Activated CD4-positive, alpha-beta T cell treated with anti-CD3 and anti-CD28 coated beads, Interleukin-2, amount 50 U/mL, for 4 hours (primary cell): Measurements from ENCODE around the gene SLC52A3.
"Not testable (repeated sequence)": the region's sequence is repeated elsewhere in the genome, so short reads cannot be mapped to it uniquely, and the experiment has no call there.

Experiments
- DNase-seq, 2 experiments: peaks; one replicate each; pipeline ENCODE4 v3.0.0-alpha.2; 2020

SLC52A3 gene

GRCh38 chr20:725491-725890 is 42.8 kb downstream of the SLC52A3 start:
- DNase-seq: no peak

- DNase-seq: not testable (repeated sequence)
Observed at GRCh38 chr20:724797-725196, 43.5 kb downstream of the SLC52A3 start.

- DNase-seq: no peak
Observed at GRCh38 chr20:723756-724155, 44.5 kb downstream of the SLC52A3 start.

- DNase-seq: no peak
Observed at GRCh38 chr20:722822-723644, 45.3 kb downstream of the SLC52A3 start.

GRCh38 chr20:721876-722275 is 46.4 kb downstream of the SLC52A3 start:
- no peak for DNase-seq

- no peak for DNase-seq
Observed at GRCh38 chr20:719816-720215, 48.5 kb downstream of the SLC52A3 start.

- DNase-seq: no peak
Observed at GRCh38 chr20:719068-719467, 49.2 kb downstream of the SLC52A3 start.

GRCh38 chr20:717832-718231 is 50.5 kb downstream of the SLC52A3 start:
- no peak for DNase-seq

- no peak for DNase-seq
Observed at GRCh38 chr20:717271-717670, 51.0 kb downstream of the SLC52A3 start.

GRCh38 chr20:714453-714852 is 53.8 kb downstream of the SLC52A3 start:
- no peak for DNase-seq

- no peak for DNase-seq
Observed at GRCh38 chr20:711576-711975, 56.7 kb downstream of the SLC52A3 start.

GRCh38 chr20:710780-711450 is 57.4 kb downstream of the SLC52A3 start:
- no peak for DNase-seq
